SU-DHL-6 (cell line): Measurements from ENCODE around the gene MNX1.

Source experiments
- H2AFZ ChIP-seq: fragments of 200-600 bp; sonication (generic); 2 replicates; pipeline ENCODE4 v1.6.1; 2014; ENCODE audit warnings: low read depth, mild to moderate bottlenecking, moderate library complexity, mixed read lengths, antibody characterized with exemption, low read length; ENCODE audit not compliant: severe bottlenecking
- H3F3A ChIP-seq: fragments of 200-600 bp; shearing (Covaris generic); 2 replicates; pipeline ENCODE4 v1.6.0; 2016; ENCODE audit warnings: antibody characterized with exemption, mild to moderate bottlenecking; ENCODE audit not compliant: insufficient read depth
- H3K27ac ChIP-seq: fragments of 200-600 bp; sonication (generic); 2 replicates; pipeline ENCODE4 v1.5.1; 2016; ENCODE audit warnings: low read depth, mild to moderate bottlenecking, low read length, moderate library complexity, mixed read lengths
- H3K27me3 ChIP-seq: fragments of 200-600 bp; sonication (generic), shearing (Covaris generic); 2 replicates; pipeline ENCODE4 v1.6.0; 2014; ENCODE audit warnings: mild to moderate bottlenecking, low read length
- H3K36me3 ChIP-seq: fragments of 200-600 bp; sonication (generic); 2 replicates; pipeline ENCODE4 v1.6.1; 2014; ENCODE audit warnings: mild to moderate bottlenecking, low read length, mixed read lengths
- H3K4me2 ChIP-seq: fragments of 300-600, 200-600 bp; shearing (Covaris generic), sonication (generic); 2 replicates; pipeline ENCODE4 v1.6.0; 2014; ENCODE audit warnings: low read length, low read depth, mild to moderate bottlenecking; ENCODE audit not compliant: poor library complexity, severe bottlenecking
- H3K4me3 ChIP-seq: fragments of 200-600 bp; sonication (generic); 2 replicates; pipeline ENCODE4 v1.5.1; 2014; ENCODE audit warnings: antibody characterized with exemption, low read length, mild to moderate bottlenecking, mixed read lengths; ENCODE audit not compliant: insufficient read depth, poor library complexity, severe bottlenecking
- H3K79me2 ChIP-seq: fragments of 200-600 bp; sonication (generic); 2 replicates; pipeline ENCODE4 v1.6.1; 2014; ENCODE audit warnings: mild to moderate bottlenecking, low read length, moderate library complexity; ENCODE audit not compliant: insufficient read depth
- H3K9ac ChIP-seq: fragments of 200-600 bp; sonication (generic); 2 replicates; pipeline ENCODE4 v1.7.0; 2014; ENCODE audit warnings: mild to moderate bottlenecking, low read length
- H3K9me2 ChIP-seq: fragments of 200-600 bp; sonication (generic); replicated peaks from 2 replicates; pipeline ENCODE4 v1.6.1; 2014; ENCODE audit warnings: low read length; ENCODE audit not compliant: insufficient read depth
- H3K9me3 ChIP-seq: fragments of 200-600 bp; sonication (generic); 2 replicates; pipeline ENCODE4 v1.6.1; 2014; ENCODE audit warnings: low read length, mixed read lengths; ENCODE audit not compliant: insufficient read depth
- H4K20me1 ChIP-seq: fragments of 200-600 bp; sonication (generic); 2 replicates; pipeline ENCODE4 v1.6.1; 2014; ENCODE audit warnings: low read depth, mild to moderate bottlenecking, antibody characterized with exemption, low read length, moderate library complexity, mixed read lengths
- CTCF ChIP-seq: fragments of 200-600 bp; sonication (generic); IDR thresholded peaks from one replicate; pipeline ENCODE4 v1.5.1; 2017; ENCODE audit warnings: antibody characterized with exemption, mild to moderate bottlenecking, low read length, moderate library complexity; ENCODE audit not compliant: insufficient read depth, poor library complexity, severe bottlenecking
- EZH2phosphoT487 ChIP-seq: fragments of 200-600 bp; sonication (generic), shearing (Covaris generic); conservative IDR thresholded peaks from 2 replicates; pipeline ENCODE4 v1.6.1; 2018; ENCODE audit warnings: mild to moderate bottlenecking, antibody characterized with exemption, low read length, moderate library complexity, mixed read lengths

Gene MNX1

DNA sequence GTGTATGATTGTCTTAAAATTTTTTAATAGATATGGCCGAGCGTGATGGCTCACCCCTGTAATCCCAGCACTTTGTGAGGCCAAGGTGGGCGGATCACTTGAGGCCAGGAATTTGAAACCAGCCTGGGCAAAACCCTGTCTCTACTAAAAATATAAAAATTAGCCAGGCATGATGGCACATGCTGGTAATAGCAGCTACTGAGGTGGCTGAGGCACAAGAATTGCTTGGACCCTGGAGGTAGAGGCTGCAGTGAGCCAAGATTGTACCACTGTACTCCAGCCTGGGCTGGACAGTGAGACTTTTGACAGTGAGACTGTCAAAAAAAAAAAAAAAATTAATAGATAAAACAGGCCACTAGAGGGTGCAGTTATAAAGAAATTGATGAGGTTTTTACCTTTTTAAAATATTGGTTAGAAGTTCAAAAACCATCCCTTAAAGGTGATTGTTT lies 40.5 kb downstream of the MNX1 start:
- Histone ChIP-seq H3K4me3 (no peak overlapping the region), H3K9ac (no peak overlapping the region), H3K36me3 (peaks cover 17% of the 10 kb centered on the region; the same call in 1 of the 2 replicates), H3K9me3 (no peaks in the 10 kb centered on the region), H4K20me1 (no peaks in the 10 kb centered on the region), H3K27ac (no peak overlapping the region), H3K79me2 (no peaks in the 10 kb centered on the region), H3K9me2 (no peaks in the 10 kb centered on the region), H3K4me2 (no peak overlapping the region), H3K27me3 (no peaks in the 10 kb centered on the region), H2AFZ (no peak overlapping the region), H3F3A (0 out of 2 replicates have a peak, but pooled peaks cover 5% of the 10 kb centered on the region)
- TF ChIP-seq CTCF (peak; percentile 20), EZH2phosphoT487 (no peak)

DNA sequence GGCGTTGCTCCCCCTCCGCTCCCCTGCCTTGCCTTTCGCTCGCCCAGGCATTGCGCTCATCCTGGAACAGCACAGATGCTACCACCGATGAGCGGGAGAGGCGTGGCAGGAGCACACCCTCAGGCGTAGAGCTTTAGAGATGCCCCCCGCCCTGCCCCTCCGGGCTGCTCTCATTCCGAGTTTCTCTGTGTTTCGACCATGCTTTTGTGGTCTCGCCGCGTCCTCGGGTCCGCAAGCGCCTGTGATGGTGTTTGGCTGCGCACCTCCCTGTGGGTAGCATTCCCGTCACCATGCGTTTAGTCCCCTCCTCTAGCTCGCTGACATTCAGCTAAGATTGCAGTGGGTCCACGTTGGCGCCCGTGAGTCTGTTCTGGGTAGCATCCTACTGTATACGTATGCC lies 42.3 kb downstream of the MNX1 start:
- Histone ChIP-seq H3K9me2 (no peaks in the 10 kb centered on the region), H3F3A (0 out of 2 replicates have a peak, but pooled peaks cover 5% of the 10 kb centered on the region), H3K36me3 (peaks cover 26% of the 10 kb centered on the region), H3K4me2 (no peak overlapping the region), H3K79me2 (no peaks in the 10 kb centered on the region), H3K27ac (no peak overlapping the region), H3K27me3 (no peaks in the 10 kb centered on the region), H3K4me3 (no peak overlapping the region), H3K9ac (no peak overlapping the region), H3K9me3 (no peaks in the 10 kb centered on the region), H4K20me1 (no peaks in the 10 kb centered on the region), H2AFZ (no peak overlapping the region)
- TF ChIP-seq CTCF (no peak), EZH2phosphoT487 (no peak)

DNA sequence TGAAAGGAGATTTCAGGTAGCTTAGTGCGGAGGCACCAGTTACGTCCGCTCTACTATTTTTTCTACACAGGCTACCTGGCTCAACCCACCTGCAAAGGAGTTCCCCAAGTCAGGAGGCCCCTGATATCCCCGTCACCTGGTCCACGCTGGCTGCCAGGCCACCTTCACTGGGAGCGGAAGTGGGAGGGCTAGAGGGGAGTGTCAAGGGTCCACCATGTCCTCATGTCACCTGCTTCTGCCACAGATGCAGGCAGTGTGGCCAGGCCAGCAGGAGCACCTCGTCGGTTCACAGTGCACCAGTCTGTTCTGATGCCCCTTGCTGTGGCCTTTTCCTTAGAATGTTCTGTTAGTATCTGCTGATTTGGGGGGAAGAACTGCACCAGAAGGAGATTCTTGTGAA lies 44.1 kb downstream of the MNX1 start:
- Histone ChIP-seq H3K36me3 (peaks cover 22% of the 10 kb centered on the region), H3K4me3 (no peak overlapping the region), H2AFZ (no peak overlapping the region)

GRCh38 chr7:156964971-156965370 lies 45.5 kb downstream of the MNX1 start:
- Histone ChIP-seq H2AFZ (no peak overlapping the region), H3K36me3 (peaks cover 22% of the 10 kb centered on the region), H3K4me3 (no peak overlapping the region), H3F3A (0 out of 2 replicates have a peak, but pooled peaks cover 5% of the 10 kb centered on the region), H3K4me2 (no peak overlapping the region), H3K27me3 (no peaks in the 10 kb centered on the region), H3K9me3 (no peaks in the 10 kb centered on the region), H3K9me2 (no peaks in the 10 kb centered on the region), H3K27ac (no peak overlapping the region), H3K9ac (no peak overlapping the region), H3K79me2 (peaks cover 4% of the 10 kb centered on the region; the same call in 1 of the 2 replicates), H4K20me1 (no peaks in the 10 kb centered on the region)
- TF ChIP-seq EZH2phosphoT487 (no peak), CTCF (no peak)

More for the DNA sequence above, 44.1 kb downstream of the MNX1 start:
- TF ChIP-seq EZH2phosphoT487: no peak
- Histone ChIP-seq H3K27me3 (no peaks in the 10 kb centered on the region), H3F3A (0 out of 2 replicates have a peak, but pooled peaks cover 5% of the 10 kb centered on the region), H3K9ac (no peak overlapping the region), H3K9me3 (no peaks in the 10 kb centered on the region), H3K9me2 (no peaks in the 10 kb centered on the region), H4K20me1 (no peaks in the 10 kb centered on the region), H3K4me2 (no peak overlapping the region), H3K79me2 (no peaks in the 10 kb centered on the region), H3K27ac (no peak overlapping the region)
